ENCODE measurements around the gene TINCR. TPM values are rescaled to one million over a fixed set of nuclear protein-coding genes. Genes with fewer than 3 reads are reported as not detected.

The TINCR gene
- total and polyA plus RNA-seq, 7 experiments from 2014 or later: 0.70 to 1.9 (median 0.97) TPM; not detected in 2

DNA sequence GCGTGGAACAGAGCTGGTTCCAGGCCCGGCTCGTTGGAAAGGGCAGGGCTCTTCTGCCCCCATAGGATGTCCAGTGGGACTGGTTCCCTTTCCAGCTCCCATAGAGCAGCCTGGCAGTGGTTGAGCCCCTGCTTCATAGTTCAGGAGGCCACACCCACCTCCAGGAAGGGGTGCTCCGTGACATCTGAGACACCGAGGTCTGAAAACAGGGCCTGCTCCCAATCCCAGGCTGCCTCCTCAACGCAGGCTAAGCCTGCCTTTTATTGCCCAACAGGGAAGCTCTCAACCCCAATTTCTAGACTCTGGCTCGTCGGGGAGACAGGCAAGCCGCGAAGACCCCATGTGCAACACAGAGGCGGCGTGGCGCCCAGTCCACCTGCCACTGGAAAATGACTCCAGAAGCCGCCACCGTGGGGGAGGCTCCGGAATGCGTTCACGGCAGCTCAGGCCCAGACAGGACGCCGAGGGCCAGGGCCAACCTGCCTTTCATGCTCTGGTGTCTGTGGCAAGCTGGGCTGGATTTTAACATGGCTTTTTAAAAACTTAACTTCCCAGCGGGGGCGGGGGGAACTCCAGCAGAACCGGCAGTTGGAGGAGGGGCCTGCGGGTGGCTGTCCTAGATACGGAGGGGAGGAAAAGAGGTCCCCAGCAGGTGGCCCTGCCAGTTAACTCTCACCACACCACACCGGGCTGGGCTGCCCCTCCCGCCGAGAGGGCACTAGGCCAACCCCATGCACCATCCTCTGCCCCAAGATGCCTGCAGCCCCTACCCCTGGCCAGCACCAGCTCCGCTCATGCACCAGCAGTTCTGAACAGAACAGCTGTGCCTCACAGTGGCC lies 17.9 kb upstream of the TINCR start:
- CTCF ChIA-PET: interaction anchor here (0.6 kb wide), 2 partner anchors 137 to 194 kb away, joined by 3 read pairs; no protein-coding TSS in a partner anchor
- peak overlapping the region; percentile 60 for H3K27ac ChIP-seq (ENCODE audit: low read depth, low read length)

GRCh38 chr19:5580161-5580571 lies 12.4 kb upstream of the TINCR start:
- ChIA-PET POLR2A (interaction anchor here (0.5 kb wide), 1 partner anchor 139 kb away, joined by 4 read pairs; no protein-coding TSS in a partner anchor), CTCF (interaction anchor here (0.6 to 1.2 kb wide), 2 partner anchors 14 to 357 kb away, joined by 5 to 7 read pairs; no protein-coding TSS in a partner anchor)
- ATAC-seq (no peak), DNase-seq (no peak)
- intact Hi-C loops (cut with micrococcal nuclease): no loop called here
- Histone ChIP-seq H3K4me3 (ENCODE audit: low read length) (no peak overlapping the region), H3K36me3 (ENCODE audit: control insufficient read depth in 2 of 3, insufficient read depth in 3 of 3, low read length in 3 of 3) (peaks cover 0 to 19% (median 0%) of the 10 kb centered on the region in 3 experiments), H3K4me1 (ENCODE audit: control insufficient read depth in 2 of 2, insufficient read depth in 2 of 2, low read length in 2 of 2) (peaks cover 0 to 6% of the 10 kb centered on the region in 2 donors), H3K27me3 (ENCODE audit: control insufficient read depth in 2 of 2, insufficient read depth in 2 of 2, low read length in 2 of 2) (no peaks in the 10 kb centered on the region), H3K9me3 (ENCODE audit: control insufficient read depth in 2 of 3, low read length in 3 of 3) (no peaks in the 10 kb centered on the region), H3K27ac (ENCODE audit: low read depth, low read length) (no peak overlapping the region)
- H3K27me3 Mint-ChIP-seq: no peaks in the 10 kb centered on the region
- H3K9me3 Mint-ChIP-seq: peaks cover 0 to 1% (median 0%) of the 10 kb centered on the region in 11 donors
- peaks cover 4 to 10% (median 8%) of the 10 kb centered on the region in 7 donors for H3K4me1 Mint-ChIP-seq
- no peak overlapping the region for H3K4me3 Mint-ChIP-seq
- peaks cover 0 to 3% (median 0%) of the 10 kb centered on the region in 5 donors for H3K36me3 Mint-ChIP-seq
- H3K27ac Mint-ChIP-seq: peak overlapping the region in 1 of 9 donors; percentile 59

More for the DNA sequence above, 17.9 kb upstream of the TINCR start:
- Mint-ChIP-seq H3K4me1 (peaks cover 7 to 32% (median 12%) of the 10 kb centered on the region in 7 donors), H3K27ac (peak overlapping the region; percentile 55 to 91 (median 73)), H3K9me3 (peaks cover 0 to 1% (median 0%) of the 10 kb centered on the region in 11 donors), H3K27me3 (no peaks in the 10 kb centered on the region), H3K4me3 (peak overlapping the region in 9 of 10 donors; percentile 30 to 70 (median 57)), H3K36me3 (peaks cover 0 to 32% (median 8%) of the 10 kb centered on the region in 5 donors)
- POLR2A ChIA-PET: no interaction called here
- peaks cover 4 to 65% (median 10%) of the 10 kb centered on the region in 3 experiments for H3K36me3 ChIP-seq (ENCODE audit: control insufficient read depth in 2 of 3, insufficient read depth in 3 of 3, low read length in 3 of 3)
- H3K4me3 ChIP-seq (ENCODE audit: low read length): no peak overlapping the region
- H3K27me3 ChIP-seq (ENCODE audit: control insufficient read depth in 2 of 2, insufficient read depth in 2 of 2, low read length in 2 of 2): no peaks in the 10 kb centered on the region
- peak in 7 of 9 donors; percentile 12 to 66 (median 31) for DNase-seq
- H3K9me3 ChIP-seq (ENCODE audit: control insufficient read depth in 2 of 3, low read length in 3 of 3): no peaks in the 10 kb centered on the region
- intact Hi-C loops (cut with micrococcal nuclease): no loop called here
- ATAC-seq: peak; percentile 69
- H3K4me1 ChIP-seq (ENCODE audit: control insufficient read depth in 2 of 2, insufficient read depth in 2 of 2, low read length in 2 of 2): peaks cover 0 to 13% of the 10 kb centered on the region in 2 donors

GRCh38 chr19:5579697-5580096 lies 11.9 kb upstream of the TINCR start:
- Mint-ChIP-seq H3K9me3 (peaks cover 0 to 1% (median 0%) of the 10 kb centered on the region in 11 donors), H3K36me3 (peaks cover 0 to 3% (median 0%) of the 10 kb centered on the region in 5 donors), H3K4me3 (no peak overlapping the region), H3K27ac (peak overlapping the region in 1 of 9 donors; percentile 59), H3K4me1 (peaks cover 4 to 10% (median 8%) of the 10 kb centered on the region in 7 donors), H3K27me3 (no peaks in the 10 kb centered on the region)
- no peaks in the 10 kb centered on the region for H3K27me3 ChIP-seq (ENCODE audit: control insufficient read depth in 2 of 2, insufficient read depth in 2 of 2, low read length in 2 of 2)
- H3K9me3 ChIP-seq (ENCODE audit: control insufficient read depth in 2 of 3, low read length in 3 of 3): no peaks in the 10 kb centered on the region
- H3K4me1 ChIP-seq (ENCODE audit: control insufficient read depth in 2 of 2, insufficient read depth in 2 of 2, low read length in 2 of 2): peaks cover 0 to 5% of the 10 kb centered on the region in 2 donors
- no peak overlapping the region for H3K27ac ChIP-seq (ENCODE audit: low read depth, low read length)
- no peak for DNase-seq
- ATAC-seq: no peak
- intact Hi-C loops (cut with micrococcal nuclease): loop anchor here (2.0 to 5.0 kb wide), 2 partner anchors 532 to 541 kb away; no protein-coding TSS in a partner anchor
- ChIA-PET POLR2A (no interaction called here), CTCF (interaction anchor here (1.2 kb wide), 1 partner anchor 15 kb away, joined by 5 read pairs; no protein-coding TSS in a partner anchor)
- H3K36me3 ChIP-seq (ENCODE audit: control insufficient read depth in 2 of 3, insufficient read depth in 3 of 3, low read length in 3 of 3): peaks cover 0 to 18% (median 0%) of the 10 kb centered on the region in 3 experiments
- H3K4me3 ChIP-seq (ENCODE audit: low read length): no peak overlapping the region

DNA sequence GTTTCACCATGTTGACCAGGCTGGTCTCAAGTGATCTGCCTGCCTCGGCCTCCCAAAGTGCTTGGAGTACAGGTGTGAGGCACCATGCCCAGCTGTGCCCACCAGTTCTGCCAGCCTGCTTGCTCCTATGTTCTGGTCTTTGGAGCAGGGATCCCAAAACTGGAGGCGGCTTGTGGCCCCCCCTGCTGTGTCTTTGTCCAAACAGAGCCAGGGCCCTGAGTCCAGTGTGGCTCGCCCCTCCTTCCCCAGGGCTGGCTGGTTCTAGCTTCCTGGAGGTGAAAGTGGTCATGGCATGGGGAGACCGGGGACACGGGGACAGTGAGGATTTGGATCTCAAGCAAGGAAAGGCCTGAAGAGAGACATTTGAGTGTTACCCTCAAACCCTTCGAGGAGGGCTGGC lies 11.5 kb upstream of the TINCR start:
- Histone ChIP-seq H3K27me3 (ENCODE audit: control insufficient read depth in 2 of 2, insufficient read depth in 2 of 2, low read length in 2 of 2) (no peaks in the 10 kb centered on the region), H3K4me1 (ENCODE audit: control insufficient read depth in 2 of 2, insufficient read depth in 2 of 2, low read length in 2 of 2) (peaks cover 0 to 5% of the 10 kb centered on the region in 2 donors), H3K4me3 (ENCODE audit: low read length) (no peak overlapping the region), H3K27ac (ENCODE audit: low read depth, low read length) (no peak overlapping the region), H3K9me3 (ENCODE audit: control insufficient read depth in 2 of 3, low read length in 3 of 3) (no peaks in the 10 kb centered on the region), H3K36me3 (ENCODE audit: control insufficient read depth in 2 of 3, insufficient read depth in 3 of 3, low read length in 3 of 3) (peaks cover 0 to 15% (median 0%) of the 10 kb centered on the region in 3 experiments)
- CTCF ChIA-PET: no interaction called here
- no peak for ATAC-seq
- no peak for DNase-seq
- H3K4me3 Mint-ChIP-seq: no peak overlapping the region
- POLR2A ChIA-PET: no interaction called here
- peaks cover 0 to 3% (median 0%) of the 10 kb centered on the region in 5 donors for H3K36me3 Mint-ChIP-seq
- no peak overlapping the region for H3K27ac Mint-ChIP-seq
- peaks cover 0 to 1% (median 0%) of the 10 kb centered on the region in 11 donors for H3K9me3 Mint-ChIP-seq
- intact Hi-C loops (cut with micrococcal nuclease): loop anchor here (2.0 to 5.0 kb wide), 2 partner anchors 532 to 540 kb away; no protein-coding TSS in a partner anchor
- no peaks in the 10 kb centered on the region for H3K27me3 Mint-ChIP-seq
- H3K4me1 Mint-ChIP-seq: peaks cover 4 to 10% (median 8%) of the 10 kb centered on the region in 7 donors

DNA sequence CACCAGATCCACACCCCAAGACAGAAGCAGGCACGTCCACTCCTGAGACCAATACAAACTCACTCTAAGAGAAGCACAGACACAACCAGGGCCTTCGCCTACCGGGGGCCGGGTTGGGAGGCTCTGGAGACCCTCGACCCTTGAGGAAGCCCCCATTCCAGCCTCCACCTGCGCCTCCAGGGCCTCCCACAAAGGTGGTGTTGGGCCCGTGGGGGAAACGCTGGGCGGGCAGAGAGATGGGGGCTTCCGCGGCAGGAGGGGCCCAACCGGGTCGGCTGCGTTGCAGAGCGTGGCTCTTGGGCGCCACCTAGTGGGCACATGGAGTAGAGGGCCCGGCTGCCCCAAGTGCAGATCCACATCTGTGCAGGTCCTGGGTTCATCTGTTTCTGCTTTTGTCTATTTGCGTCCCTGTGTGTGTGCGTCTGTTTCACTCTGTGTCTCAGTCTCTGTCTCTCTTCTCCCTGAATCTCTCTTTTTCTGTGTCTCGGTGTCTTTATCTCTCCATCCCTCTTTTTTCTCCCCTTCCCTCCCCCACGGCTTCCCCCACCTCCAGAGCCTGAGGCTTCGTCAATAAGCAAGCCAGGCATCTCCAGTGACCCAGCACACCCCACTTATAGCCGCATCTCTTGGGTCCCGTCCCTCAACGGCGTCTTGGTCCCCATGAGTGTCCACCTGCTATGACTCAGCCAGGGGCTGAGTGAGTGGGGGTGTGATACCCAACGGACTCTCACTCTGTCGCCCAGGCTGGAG lies 10.5 kb upstream of the TINCR start:
- H3K4me3 ChIP-seq (ENCODE audit: low read length): no peak overlapping the region
- DNase-seq: peak; percentile 41 to 80 (median 65)
- Mint-ChIP-seq H3K27me3 (no peaks in the 10 kb centered on the region), H3K27ac (peak overlapping the region in 3 of 9 donors; percentile 21 to 30 (median 25)), H3K4me3 (peak overlapping the region in 4 of 10 donors; percentile 6 to 33 (median 16)), H3K36me3 (peaks cover 0 to 3% (median 0%) of the 10 kb centered on the region in 5 donors), H3K4me1 (peaks cover 4 to 10% (median 7%) of the 10 kb centered on the region in 7 donors), H3K9me3 (peaks cover 0 to 1% (median 0%) of the 10 kb centered on the region in 11 donors)
- no peaks in the 10 kb centered on the region for H3K9me3 ChIP-seq (ENCODE audit: control insufficient read depth in 2 of 3, low read length in 3 of 3)
- H3K27me3 ChIP-seq (ENCODE audit: control insufficient read depth in 2 of 2, insufficient read depth in 2 of 2, low read length in 2 of 2): no peaks in the 10 kb centered on the region
- CTCF ChIA-PET: interaction anchor here (0.8 kb wide), 1 partner anchor 183 kb away, joined by 3 read pairs; no protein-coding TSS in a partner anchor
- POLR2A ChIA-PET: no interaction called here
- ATAC-seq: peak; percentile 95
- H3K27ac ChIP-seq (ENCODE audit: low read depth, low read length): no peak overlapping the region
- H3K36me3 ChIP-seq (ENCODE audit: control insufficient read depth in 2 of 3, insufficient read depth in 3 of 3, low read length in 3 of 3): peaks cover 0 to 8% (median 0%) of the 10 kb centered on the region in 3 experiments
- intact Hi-C loops (cut with micrococcal nuclease): loop anchor here (2.0 to 5.0 kb wide), 2 partner anchors 531 to 539 kb away; no protein-coding TSS in a partner anchor
- H3K4me1 ChIP-seq (ENCODE audit: control insufficient read depth in 2 of 2, insufficient read depth in 2 of 2, low read length in 2 of 2): peaks cover 0 to 5% of the 10 kb centered on the region in 2 donors

GRCh38 chr19:5575590-5575989 lies 7.8 kb upstream of the TINCR start:
- Histone ChIP-seq H3K9me3 (ENCODE audit: control insufficient read depth in 2 of 3, low read length in 3 of 3) (no peaks in the 10 kb centered on the region), H3K27ac (ENCODE audit: low read depth, low read length) (no peak overlapping the region), H3K4me3 (ENCODE audit: low read length) (no peak overlapping the region), H3K36me3 (ENCODE audit: control insufficient read depth in 2 of 3, insufficient read depth in 3 of 3, low read length in 3 of 3) (no peaks in the 10 kb centered on the region), H3K4me1 (ENCODE audit: control insufficient read depth in 2 of 2, insufficient read depth in 2 of 2, low read length in 2 of 2) (peaks cover 0 to 5% of the 10 kb centered on the region in 2 donors), H3K27me3 (ENCODE audit: control insufficient read depth in 2 of 2, insufficient read depth in 2 of 2, low read length in 2 of 2) (no peaks in the 10 kb centered on the region)
- ChIA-PET POLR2A (no interaction called here), CTCF (no interaction called here)
- H3K4me1 Mint-ChIP-seq: peaks cover 4 to 10% (median 7%) of the 10 kb centered on the region in 7 donors
- H3K27ac Mint-ChIP-seq: no peak overlapping the region
- no peaks in the 10 kb centered on the region for H3K36me3 Mint-ChIP-seq
- H3K27me3 Mint-ChIP-seq: no peaks in the 10 kb centered on the region
- DNase-seq (no peak), ATAC-seq (no peak)
- no peaks in the 10 kb centered on the region for H3K9me3 Mint-ChIP-seq
- intact Hi-C loops (cut with micrococcal nuclease): loop anchor here in 1 of 2 donors (5.0 kb wide), 1 partner anchor 528 kb away; no protein-coding TSS in a partner anchor
- H3K4me3 Mint-ChIP-seq: no peak overlapping the region
